A375 (cell line): ENCODE measurements around the gene ARPC5L. TPM values are rescaled to one million over a fixed set of nuclear protein-coding genes. Genes with fewer than 3 reads are reported as not detected.

Source experiments
- small RNA-seq: library from RNA; depleted of rRNA; stranded (forward); fragments of <200 nt; gene quantifications from one replicate; pipeline ENCODE3, GENCODE V24; 2014
- total RNA-seq: library from RNA; depleted of rRNA; stranded (reverse); fragments of >200 nt; shearing (Covaris generic); gene quantifications from 2 replicates; pipeline ENCODE4 v1.2.3, GENCODE V29; 2014; rRNA removed

ARPC5L gene
- total RNA-seq = 65.1 and 68.4 TPM in 2 replicates

GRCh38 chr9:124861342-124862229 is at the start of gene ARPC5L, which contains the start of gene RPL35:
Gene ARPC5L, plus strand, starts transcription at chr9:124862130. Its CDS starts 7,161 bp downstream, at chr9:124869291.
Gene RPL35, minus strand, starts transcription at chr9:124861957. Its CDS starts 45 bp downstream, at chr9:124861912.

GRCh38 chr9:124852829-124853531 is 8.9 kb upstream of the ARPC5L start, which contains the start of gene WDR38:
Gene WDR38, plus strand, starts transcription at chr9:124853460. Its CDS starts 72 bp downstream, at chr9:124853532.

Small RNAs within 50 kb of the gene (small RNA-seq; reads per million reads assigned to genes)
- gene RNU4-82P = not detected

Other genes starting within 250 kb of the ARPC5L start
- gene NR6A1, start 90.8 kb upstream of the ARPC5L start, total RNA-seq = 1.6 and 2.9 TPM in 2 replicates
- 7.6 and 7.7 TPM in 2 replicates for gene OLFML2A, start 85.0 kb upstream of the ARPC5L start, total RNA-seq
- gene WDR38, start 8.7 kb upstream of the ARPC5L start, total RNA-seq = not detected in 2 replicates
- gene RPL35, start 173 bp upstream of the ARPC5L start, total RNA-seq = 4,232 and 4,354 TPM in 2 replicates
- gene GOLGA1, start 79.0 kb downstream of the ARPC5L start, total RNA-seq = 19.3 and 19.9 TPM in 2 replicates